Fibroblast of pulmonary artery (primary cell): Measurements from ENCODE around the gene MYLK3.

Experiments used
- DNase-seq: peaks from one replicate; pipeline ENCODE4 v3.0.0-alpha.2; 2010; ENCODE audit warnings: low read depth
- H3K4me3 ChIP-seq: replicated peaks from 2 replicates; pipeline ENCODE4 v1.5.1; 2011; ENCODE audit warnings: low read depth, mild to moderate bottlenecking, control low read depth, low read length, moderate library complexity
- CTCF ChIP-seq: IDR thresholded peaks from 2 replicates; pipeline ENCODE4 v1.5.1; 2011; ENCODE audit warnings: mild to moderate bottlenecking, control low read depth, low read length, inconsistent platforms; ENCODE audit errors: missing control alignments

MYLK3 gene

GRCh38 chr16:46746821-46747776 is 1.0 kb downstream of the MYLK3 start:
- no peak overlapping the region for H3K4me3 ChIP-seq
- DNase-seq, result no peak
- no peak for TF ChIP-seq CTCF

GRCh38 chr16:46745617-46746016 is 2.5 kb downstream of the MYLK3 start:
- no peak for TF ChIP-seq CTCF
- no peak overlapping the region for H3K4me3 ChIP-seq
- DNase-seq, result no peak

- no peak overlapping the region for H3K4me3 ChIP-seq
Observed at GRCh38 chr16:46743232-46743719, 4.9 kb downstream of the MYLK3 start.

GRCh38 chr16:46739934-46740333 is 8.2 kb downstream of the MYLK3 start:
- TF ChIP-seq CTCF, result no peak
- no peak overlapping the region for H3K4me3 ChIP-seq
- DNase-seq, result no peak

More at GRCh38 chr16:46743232-46743719, 4.9 kb downstream of the MYLK3 start:
- TF ChIP-seq CTCF, result no peak
- peak; percentile 66 for DNase-seq

GRCh38 chr16:46737621-46738214 is 10.4 kb downstream of the MYLK3 start:
- TF ChIP-seq CTCF, result no peak
- no peak overlapping the region for H3K4me3 ChIP-seq
- no peak for DNase-seq

- DNase-seq, result peak; percentile 28
- no peak overlapping the region for H3K4me3 ChIP-seq
- TF ChIP-seq CTCF, result no peak
Observed at GRCh38 chr16:46736695-46737094, 11.4 kb downstream of the MYLK3 start.
